Measurements from ENCODE around the gene CDC42BPA.
A peak's percentile ranks its signal among the peaks of the same experiment; 100 is the strongest.
"Not testable (repeated sequence)": the region's sequence is repeated elsewhere in the genome, so short reads cannot be mapped to it uniquely, and the experiment has no call there.

Gene CDC42BPA

DNA sequence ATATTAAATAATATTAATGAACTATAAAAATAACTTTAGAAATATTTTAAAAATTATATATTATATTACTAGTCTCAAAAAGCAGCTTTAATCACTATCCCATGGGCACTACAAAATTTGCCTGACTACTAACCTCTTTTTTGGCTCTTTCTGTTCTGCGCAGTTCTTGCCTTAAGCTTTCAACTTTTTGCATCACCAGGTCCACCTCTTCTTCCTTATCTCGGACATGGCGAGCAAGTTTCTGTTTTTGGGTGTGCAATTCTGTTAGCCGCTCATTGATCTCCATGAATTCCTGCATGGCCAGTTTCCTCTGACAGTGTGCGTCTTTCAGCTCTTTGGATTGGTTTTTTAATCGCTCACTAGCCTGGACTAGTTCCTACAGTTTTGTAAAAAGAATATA lies 205.8 kb downstream of the CDC42BPA start:
- DNase-seq = no peak

DNA sequence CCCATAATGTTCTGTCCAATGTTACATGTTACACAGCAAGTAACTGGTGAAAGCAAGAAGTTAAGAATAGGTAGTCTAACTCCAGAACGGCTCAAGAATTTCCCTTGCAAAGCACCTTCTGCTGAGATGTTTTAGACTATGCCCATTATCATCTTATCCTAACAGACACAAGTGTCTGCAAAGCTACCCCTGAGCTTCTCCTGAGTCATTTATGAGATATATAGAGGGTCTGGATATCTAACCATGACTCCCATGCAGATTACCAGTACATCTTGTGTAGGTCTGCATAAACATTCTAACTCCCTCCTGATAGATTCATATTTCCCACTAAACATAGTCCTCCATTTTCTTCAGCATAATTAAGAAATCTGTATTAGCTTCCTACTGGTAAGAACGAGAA lies 206.5 kb downstream of the CDC42BPA start:
- no peak for DNase-seq

GRCh38 chr1:227105291-227105690 lies 213.0 kb downstream of the CDC42BPA start:
- DNase-seq = not testable (repeated sequence)

DNA sequence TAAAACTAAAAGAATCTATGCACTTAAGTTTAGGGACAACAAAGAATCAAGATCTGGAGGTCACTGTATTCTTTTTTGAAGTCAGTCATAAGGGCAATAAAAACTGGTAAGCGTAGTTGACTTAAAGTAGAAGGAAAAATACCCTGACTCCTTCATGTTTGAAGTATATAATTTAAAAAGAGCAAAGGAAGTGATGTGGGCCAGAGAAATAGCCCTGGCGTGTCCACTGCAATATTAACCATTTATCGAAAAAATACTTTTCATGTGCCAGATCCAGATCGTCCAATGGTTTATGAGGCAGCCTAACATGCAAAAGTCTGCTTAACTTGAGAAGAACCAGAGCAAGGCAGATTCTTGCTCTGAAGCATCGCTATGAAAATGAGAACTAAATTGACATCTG lies 216.2 kb downstream of the CDC42BPA start:
- no peak for DNase-seq

GRCh38 chr1:227094249-227094966 lies 223.9 kb downstream of the CDC42BPA start:
- no peak for DNase-seq

DNA sequence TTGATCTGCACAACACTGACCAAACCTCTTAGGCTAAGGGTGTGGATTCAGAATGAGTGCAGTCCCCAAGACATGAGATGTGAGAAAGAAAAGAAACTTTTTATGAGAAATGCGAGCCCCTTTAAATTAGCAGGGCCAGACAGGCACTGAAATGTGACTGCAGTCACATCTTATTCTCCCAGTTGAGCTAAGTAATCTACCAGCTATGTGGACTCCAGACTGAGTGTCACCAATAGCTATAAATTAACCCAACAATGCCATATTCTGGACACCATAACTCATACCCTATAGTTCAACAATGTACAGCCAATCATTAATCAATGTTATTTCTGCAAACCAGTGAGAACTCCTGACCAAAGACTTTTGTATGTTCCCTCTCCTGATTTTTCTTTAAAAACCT lies 225.0 kb downstream of the CDC42BPA start:
- DNase-seq = no peak

DNA sequence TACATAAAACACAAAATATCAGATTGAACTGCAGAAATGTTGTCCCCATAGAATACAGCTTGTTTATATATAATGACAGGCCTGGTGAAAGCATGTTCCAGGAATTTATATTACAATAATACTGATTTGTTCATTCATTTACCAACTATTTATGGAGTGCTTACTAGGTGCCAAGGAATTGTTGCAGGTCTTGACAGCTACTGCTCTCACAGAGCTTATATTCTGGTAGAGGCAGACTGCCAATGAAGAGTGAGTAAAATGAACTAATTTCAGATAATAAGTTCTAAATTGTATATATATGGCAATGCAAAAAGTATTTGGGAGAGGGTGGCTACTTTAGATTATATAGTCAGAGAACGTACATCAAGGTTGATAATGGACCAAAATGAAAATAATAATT lies 226.2 kb downstream of the CDC42BPA start:
- DNase-seq = no peak

GRCh38 chr1:227086636-227087035 lies 231.7 kb downstream of the CDC42BPA start:
- DNase-seq = no peak

DNA sequence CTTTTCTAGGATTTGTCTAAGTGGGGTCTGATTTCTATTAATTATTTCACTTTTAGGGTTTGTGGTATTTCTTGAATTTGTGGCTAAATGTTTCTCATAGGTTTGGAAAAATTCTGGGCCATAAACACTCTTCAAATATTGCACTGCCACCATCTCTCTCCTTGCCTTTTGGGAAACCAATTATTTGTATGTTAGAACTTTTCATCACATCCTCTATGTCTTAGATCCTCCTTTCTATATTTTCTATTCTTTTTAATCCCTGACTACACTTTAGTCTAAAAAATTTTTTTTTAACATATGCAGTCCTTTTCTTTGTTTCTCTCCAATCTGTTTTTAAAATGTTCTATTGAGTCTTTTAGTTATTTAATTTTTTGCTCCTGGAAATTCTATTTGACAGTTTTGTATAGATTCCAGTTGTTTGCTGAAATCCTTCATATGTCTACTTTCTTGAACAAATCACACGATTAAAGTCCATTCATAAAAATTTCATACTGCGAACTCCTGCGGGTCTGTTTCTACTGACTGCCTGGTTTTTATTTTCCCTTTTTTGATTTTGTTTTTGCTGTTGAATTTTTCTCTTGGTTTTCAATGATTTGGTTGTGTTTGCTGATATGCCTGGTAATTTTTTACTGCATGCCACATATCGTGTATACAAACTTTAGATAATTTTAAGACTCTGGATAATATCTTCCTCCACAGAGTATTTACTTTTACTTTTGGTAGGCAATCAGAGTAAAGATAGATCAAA lies 235.1 kb downstream of the CDC42BPA start:
- no peak for DNase-seq

DNA sequence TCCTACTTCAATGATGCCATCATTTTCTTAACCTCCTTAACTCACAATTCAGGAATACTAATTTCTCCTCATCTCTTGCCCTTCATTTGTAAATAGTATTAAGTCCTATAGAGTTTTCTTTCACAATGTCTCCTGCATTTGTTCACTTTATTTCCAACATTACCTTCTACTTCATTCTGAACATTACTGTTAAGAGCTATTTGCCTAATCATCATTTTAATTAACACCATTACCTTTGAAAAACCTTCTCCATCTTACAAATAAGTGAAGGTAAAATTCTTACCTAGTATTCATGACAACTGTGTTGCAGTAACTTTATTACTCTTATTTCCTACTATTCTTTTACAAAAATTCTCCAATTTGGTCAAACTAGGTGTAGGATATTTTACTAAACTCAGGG lies 240.5 kb downstream of the CDC42BPA start:
- no peak for DNase-seq

GRCh38 chr1:227073786-227074185 lies 244.5 kb downstream of the CDC42BPA start:
- DNase-seq = no peak

- DNase-seq = peak; percentile 64
These were observed 245.3 kb downstream of the CDC42BPA start for GRCh38 chr1:227072991-227073390.

DNA sequence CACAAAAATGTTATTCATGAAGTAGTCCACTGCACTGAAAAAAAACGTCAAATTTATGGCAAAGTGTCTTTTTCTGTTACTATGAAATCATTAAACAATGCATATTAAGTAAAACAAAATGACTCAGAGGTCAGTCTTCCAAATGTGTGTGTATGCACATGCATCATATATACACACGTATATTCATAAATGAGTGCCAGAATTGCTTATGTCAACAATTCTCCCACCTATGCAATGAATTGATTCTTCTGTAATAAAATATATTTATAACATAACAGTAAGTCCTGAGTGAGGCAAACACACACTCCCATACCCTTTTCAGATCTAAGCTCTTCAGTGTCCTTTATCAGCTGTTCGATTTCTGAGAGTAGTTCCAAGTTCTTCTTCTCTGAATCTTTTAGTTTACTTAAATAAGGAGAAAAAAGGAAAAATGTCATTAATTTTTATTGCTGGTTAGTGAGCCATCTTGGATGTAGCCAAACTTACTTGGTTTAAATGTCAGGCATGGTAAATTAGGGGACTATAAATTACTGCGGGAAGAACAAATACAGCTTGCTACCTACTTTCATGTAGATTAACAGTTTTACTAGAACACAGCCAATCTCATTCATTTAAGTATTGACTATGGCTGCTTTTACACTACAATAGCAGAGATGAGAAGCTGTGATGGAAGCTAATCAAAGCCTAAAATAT lies 246.3 kb downstream of the CDC42BPA start:
- no peak for DNase-seq

GRCh38 chr1:227070638-227071285 lies 247.5 kb downstream of the CDC42BPA start:
- no peak for DNase-seq

- DNase-seq = no peak
These were observed 248.8 kb downstream of the CDC42BPA start for GRCh38 chr1:227069490-227069889.

DNA sequence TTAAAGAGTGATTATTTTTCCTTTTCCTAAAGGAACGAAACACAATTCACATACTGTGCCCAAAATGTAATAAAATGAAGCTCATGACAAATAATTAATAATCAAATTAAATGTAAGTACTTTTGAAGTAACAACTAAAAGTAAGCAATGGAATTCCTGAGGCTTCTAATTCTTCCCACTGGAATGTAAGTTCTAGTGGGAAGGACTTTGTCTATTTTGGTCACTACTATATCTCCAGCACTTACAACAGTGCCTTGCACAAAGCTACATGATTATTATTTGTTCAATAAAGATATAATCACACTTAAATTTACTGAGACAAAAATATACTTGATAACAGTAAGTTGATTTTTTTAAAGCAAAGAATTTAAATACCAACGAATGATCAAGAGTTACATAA lies 249.4 kb downstream of the CDC42BPA start:
- DNase-seq = no peak

DNA sequence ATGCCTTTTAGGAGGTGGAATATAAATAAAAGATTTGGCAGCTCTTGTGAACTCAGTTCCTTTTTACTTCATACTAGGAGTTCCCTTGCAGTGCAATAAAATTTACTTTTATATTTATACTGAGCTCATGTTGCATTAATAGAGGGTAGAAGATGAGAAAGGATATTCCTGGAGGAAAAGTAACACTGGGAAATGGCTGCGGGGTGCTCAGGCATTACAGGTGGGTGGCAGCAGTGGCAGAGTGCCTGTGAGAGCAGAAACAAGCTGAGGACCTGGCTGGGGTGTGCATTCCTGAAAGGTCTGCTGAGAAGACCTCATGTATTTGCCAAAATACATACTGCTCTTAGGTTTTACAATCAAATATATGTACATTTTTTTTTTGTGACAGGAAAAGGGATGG lies 251.3 kb downstream of the CDC42BPA start:
- DNase-seq = no peak

DNA sequence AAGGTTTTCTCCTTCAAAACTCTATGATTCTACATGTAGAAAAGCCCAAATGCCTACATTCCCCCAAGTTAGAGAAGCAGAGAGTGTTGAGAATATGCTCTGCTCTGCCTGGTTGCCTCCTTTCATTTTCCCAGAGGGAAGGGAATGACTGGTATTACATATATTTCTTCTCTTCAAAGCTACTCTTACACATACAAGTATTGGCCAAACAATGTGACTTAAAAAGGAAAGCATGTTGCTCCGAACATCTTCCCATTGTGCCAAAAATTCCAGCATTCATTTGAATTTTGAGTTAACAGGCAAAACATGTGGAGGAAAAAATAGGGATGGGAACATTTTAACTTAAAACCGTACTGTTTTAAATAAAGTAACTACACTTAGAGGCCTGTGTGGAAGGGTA lies 253.0 kb downstream of the CDC42BPA start:
- no peak for DNase-seq

- no peak for DNase-seq
These were observed 256.0 kb downstream of the CDC42BPA start for GRCh38 chr1:227062306-227062705.

DNA sequence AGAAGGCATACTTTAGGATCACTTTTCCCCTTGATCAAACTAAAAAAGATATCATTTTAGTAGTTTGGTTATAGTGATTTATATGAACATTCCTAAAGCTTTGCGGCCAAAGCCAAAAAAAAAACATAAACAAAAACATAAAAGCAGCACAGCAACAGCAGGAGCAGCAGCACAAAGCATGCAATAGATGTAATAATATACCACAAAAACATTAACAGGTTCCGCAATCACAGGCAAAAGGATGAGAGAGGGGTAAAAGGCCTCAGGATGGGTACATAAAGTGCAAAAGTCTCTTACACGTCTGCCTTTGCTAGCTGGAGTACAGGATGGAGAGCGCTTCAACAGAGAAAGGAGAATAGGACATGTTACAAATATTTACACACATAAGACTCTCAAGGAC lies 259.2 kb downstream of the CDC42BPA start:
- no peak for DNase-seq

DNA sequence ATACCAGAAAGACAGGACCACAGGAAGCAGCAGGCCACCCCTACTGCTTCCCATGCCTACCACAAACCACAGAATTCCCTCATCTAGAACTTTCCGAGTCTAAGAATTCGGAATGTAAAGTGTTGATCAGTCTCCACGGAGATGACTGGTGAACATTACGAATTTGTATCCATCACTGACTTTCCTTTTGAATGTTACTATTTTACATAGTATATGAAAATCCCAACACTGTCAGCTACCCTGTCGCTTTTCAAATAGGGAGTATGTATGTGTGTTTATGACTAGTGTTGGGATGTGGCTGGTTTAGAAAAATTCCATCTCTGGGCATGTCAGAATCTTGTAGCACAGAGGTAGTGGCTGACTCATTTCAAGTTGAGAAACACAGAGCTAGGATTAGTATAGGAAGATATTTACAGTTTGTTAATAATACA lies 260.0 kb downstream of the CDC42BPA start:
- DNase-seq = no peak

DNA sequence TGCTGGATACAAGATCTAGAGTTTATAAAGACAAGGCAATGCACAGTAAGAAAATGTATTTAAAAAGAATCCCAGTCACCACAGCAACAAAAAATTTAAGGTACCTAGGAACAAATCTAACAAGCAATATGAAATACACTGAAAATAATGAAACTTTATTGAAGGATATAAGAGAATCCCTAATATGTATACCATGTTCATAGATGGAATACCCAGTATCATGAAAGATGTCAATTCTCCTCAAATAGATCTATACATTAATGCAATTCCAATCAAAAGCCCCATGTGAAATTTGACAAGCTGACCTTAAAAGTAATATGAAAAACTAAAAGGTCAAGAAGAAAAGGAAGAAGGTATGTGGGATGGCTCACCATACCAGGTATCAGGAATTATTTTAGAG lies 269.0 kb downstream of the CDC42BPA start:
- no peak for DNase-seq

- peak; percentile 17 for DNase-seq
These were observed 274.5 kb downstream of the CDC42BPA start for GRCh38 chr1:227043755-227044154.
